ENCODE results near the gene MYCBP2.
"Not testable (repeated sequence)": the region's sequence is repeated elsewhere in the genome, so short reads cannot be mapped to it uniquely, and the experiment has no call there.

MYCBP2 gene

GRCh38 chr13:77333594-77333993 is 6.7 kb upstream of the MYCBP2 start:
- no peak for DNase-seq

GRCh38 chr13:77331421-77331820 is 4.5 kb upstream of the MYCBP2 start:
- no peak for DNase-seq

GRCh38 chr13:77329911-77330584 is 3.2 kb upstream of the MYCBP2 start:
- no peak for DNase-seq

GRCh38 chr13:77329133-77329910 is 2.4 kb upstream of the MYCBP2 start:
- peak; percentile 81 to 99 (median 86) for DNase-seq

- no peak for DNase-seq
Observed at GRCh38 chr13:77328819-77329132, 1.9 kb upstream of the MYCBP2 start.

GRCh38 chr13:77325371-77325980 is 1.4 kb downstream of the MYCBP2 start:
- peak in 1 of 5 donors; percentile 52 for DNase-seq

- peak in 1 of 5 donors; percentile 18 for DNase-seq
Observed at GRCh38 chr13:77323858-77324257, 3.0 kb downstream of the MYCBP2 start.

- no peak for DNase-seq
Observed at GRCh38 chr13:77319536-77319935, 7.4 kb downstream of the MYCBP2 start.

GRCh38 chr13:77318741-77319140 is 8.2 kb downstream of the MYCBP2 start:
- DNase-seq, result no peak

- DNase-seq, result no peak
Observed at GRCh38 chr13:77316430-77316829, 10.5 kb downstream of the MYCBP2 start.

- not testable (repeated sequence) for DNase-seq
Observed at GRCh38 chr13:77315509-77315908, 11.4 kb downstream of the MYCBP2 start.

GRCh38 chr13:77313923-77314322 is 13.0 kb downstream of the MYCBP2 start:
- DNase-seq, result no peak

- DNase-seq, result no peak
Observed at GRCh38 chr13:77312311-77312710, 14.6 kb downstream of the MYCBP2 start.

- no peak for DNase-seq
Observed at GRCh38 chr13:77310579-77311279, 16.2 kb downstream of the MYCBP2 start.

GRCh38 chr13:77310161-77310560 is 16.7 kb downstream of the MYCBP2 start:
- DNase-seq, result no peak

- no peak for DNase-seq
Observed at GRCh38 chr13:77309254-77309653, 17.6 kb downstream of the MYCBP2 start.

- no peak for DNase-seq
Observed at GRCh38 chr13:77306458-77306857, 20.4 kb downstream of the MYCBP2 start.

GRCh38 chr13:77305266-77305665 is 21.6 kb downstream of the MYCBP2 start:
- no peak for DNase-seq

GRCh38 chr13:77300176-77301037 is 26.5 kb downstream of the MYCBP2 start:
- no peak for DNase-seq

- DNase-seq, result no peak
Observed at GRCh38 chr13:77299587-77299986, 27.3 kb downstream of the MYCBP2 start.

GRCh38 chr13:77298426-77298825 is 28.5 kb downstream of the MYCBP2 start:
- no peak for DNase-seq

- DNase-seq, result no peak
Observed at GRCh38 chr13:77291774-77292173, 35.1 kb downstream of the MYCBP2 start.
